HG03045 (cell line): ENCODE data around the gene TMEM245.
A peak's percentile ranks its signal among the peaks of the same experiment; 100 is the strongest.

ENCODE experiments used
- ATAC-seq: cut with Tn5 transposase; IDR thresholded peaks from one replicate; pipeline ENCODE4 v1.9.1; 2021; ENCODE audit warnings: mild to moderate bottlenecking, moderate library complexity; ENCODE audit not compliant: unreplicated experiment

TMEM245 gene

DNA sequence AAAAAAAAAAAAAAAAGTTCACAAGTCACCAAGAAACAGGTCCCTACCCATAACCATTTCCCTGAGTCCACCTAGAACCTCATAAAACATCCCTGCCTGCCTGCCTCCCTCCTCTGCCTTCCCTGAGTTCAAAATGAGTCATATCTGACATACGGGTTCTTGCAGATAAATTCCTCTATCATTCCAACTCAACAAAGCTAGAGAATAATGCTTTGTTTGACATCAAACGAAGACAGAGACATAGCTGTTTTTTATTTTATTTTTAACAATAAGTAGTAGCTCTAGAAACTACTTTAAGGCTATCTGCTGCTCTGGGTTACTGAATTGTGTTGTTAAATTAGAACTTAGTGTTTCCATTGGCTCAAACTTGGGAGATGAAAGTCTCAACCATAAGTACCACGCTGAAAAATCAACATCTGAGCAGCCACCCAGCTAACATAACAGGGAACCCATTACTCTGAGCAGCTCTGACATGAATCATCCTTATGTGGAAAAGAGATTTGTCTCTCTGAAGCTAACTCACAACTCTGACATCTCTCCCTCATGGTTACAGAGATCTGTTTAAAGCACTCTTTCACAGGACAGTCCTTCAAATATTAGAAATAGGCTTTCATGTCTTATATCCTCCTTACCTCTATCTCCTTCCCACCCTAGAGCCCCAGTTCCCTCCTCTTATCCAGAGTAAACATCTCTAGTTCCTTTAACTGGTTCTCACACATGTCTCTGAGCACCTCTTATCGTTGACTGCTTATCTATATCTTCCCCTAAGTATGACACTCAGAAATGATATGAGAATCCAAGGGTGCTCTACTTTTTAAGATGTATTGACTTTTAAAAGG is 12.1 kb downstream of the TMEM245 start:
- no peak for ATAC-seq

- peak; percentile 86 for ATAC-seq
Observed at GRCh38 chr9:109101810-109102209, 17.9 kb downstream of the TMEM245 start.

DNA sequence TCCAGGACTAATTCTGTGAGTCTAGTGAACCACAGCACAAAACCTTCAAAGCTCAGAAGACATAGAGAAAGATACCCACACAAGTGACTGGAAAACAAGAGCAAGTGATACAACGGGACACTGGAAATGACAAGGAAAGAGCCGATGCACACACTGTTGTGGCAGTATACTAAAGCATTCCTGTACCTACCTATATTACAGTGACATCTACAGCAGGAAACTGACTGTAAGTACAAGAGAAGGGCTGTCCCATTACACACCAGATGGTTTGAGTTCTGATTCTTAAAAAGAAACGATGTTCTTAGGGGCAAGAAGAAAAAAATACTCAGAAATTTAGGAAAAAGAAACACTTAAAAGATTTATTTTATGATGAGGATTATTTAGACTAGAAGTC is 18.5 kb downstream of the TMEM245 start:
- no peak for ATAC-seq

GRCh38 chr9:109100543-109101201 is 19.1 kb downstream of the TMEM245 start:
- ATAC-seq: no peak

DNA sequence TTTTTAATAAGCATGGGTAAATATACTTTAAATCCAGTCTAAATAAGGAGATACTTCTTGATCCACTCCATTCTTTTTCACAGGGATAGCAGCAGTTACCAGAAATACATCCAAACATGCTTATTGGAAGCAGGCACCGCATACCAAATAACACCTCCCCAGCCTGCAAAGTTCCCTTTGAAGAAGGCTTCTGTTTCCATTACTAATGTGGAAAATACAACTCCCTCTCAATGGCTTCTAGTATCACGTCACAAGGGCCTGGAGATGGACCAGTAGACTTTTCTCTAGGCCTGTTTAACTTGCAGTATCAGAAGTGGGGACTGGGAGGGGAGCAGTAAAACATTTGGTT is 20.8 kb downstream of the TMEM245 start:
- no peak for ATAC-seq

DNA sequence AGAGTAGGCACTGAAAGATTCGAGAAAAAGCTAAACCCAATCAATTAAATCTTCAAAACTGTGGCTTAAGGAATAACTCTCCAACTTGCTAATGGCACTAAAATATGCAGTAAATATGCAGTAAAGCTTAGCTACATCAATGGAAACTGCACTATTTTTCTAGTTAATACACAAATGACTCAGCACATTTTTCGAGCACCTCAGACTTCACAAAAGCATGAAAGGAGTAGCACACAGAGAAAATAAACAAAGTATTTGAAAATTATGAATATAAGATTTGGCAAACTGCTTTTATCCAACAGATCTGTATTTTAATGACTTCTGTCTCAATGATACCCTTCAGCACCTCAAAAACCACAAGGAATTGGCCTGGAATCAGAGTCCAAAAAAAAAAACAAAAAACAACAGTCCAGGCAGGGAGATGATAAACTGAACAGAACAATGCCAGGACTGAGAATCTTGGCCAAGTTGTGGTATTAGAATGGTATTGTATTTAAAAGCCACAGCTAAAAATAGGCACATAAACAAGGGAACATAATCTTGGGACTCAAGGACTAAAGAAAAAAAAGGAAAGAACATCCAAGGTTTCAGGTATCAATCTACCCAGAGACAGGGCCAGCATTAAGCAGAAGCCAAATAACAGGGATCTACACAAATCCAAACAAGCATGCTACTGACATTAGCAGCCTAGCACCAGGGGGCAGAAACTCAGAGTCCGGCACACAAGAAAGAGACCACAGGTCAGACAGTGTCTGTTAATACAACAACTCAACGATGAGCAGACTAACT is 21.4 kb downstream of the TMEM245 start:
- ATAC-seq: no peak

DNA sequence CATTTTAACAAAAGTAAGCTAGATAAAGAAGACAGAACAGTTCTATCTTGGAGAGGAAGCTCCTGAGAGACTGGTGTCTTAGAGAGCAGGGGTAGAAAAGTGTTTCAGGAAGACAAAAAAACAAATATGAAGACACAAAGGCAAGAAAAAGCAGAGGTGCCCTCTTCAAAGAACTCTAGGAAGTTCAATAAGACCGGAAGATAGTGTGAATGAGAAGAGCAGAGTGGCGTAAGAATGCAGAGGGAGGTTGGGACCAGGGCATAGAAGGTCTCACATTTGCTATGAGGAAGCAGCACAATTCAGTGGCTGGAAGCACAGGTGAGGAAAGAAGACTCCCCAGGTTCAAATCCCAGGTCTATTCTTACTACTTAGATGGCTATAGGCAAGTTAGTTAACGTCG is 22.6 kb downstream of the TMEM245 start:
- no peak for ATAC-seq

DNA sequence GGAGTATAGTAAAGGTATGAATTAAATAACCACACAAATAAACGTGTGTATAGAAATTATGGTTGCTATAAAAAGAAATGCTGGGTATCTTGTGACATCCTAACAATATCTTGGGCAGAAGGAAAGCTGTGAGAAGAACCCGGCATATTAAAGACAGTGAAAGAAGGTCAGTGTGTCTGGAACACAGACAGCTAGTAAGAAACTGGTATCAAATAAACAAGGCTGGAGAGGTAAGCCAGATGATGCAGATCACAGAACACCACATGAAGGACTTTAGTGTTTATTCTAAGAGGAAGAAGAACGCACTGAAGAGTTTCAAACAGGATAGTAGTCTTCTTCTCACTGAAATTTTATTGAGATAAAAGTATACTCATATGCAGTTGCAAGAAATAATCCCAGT is 24.4 kb downstream of the TMEM245 start:
- ATAC-seq: no peak

- ATAC-seq: no peak
Observed at GRCh38 chr9:109094268-109094667, 25.5 kb downstream of the TMEM245 start.

GRCh38 chr9:109092587-109092986 is 27.2 kb downstream of the TMEM245 start:
- no peak for ATAC-seq

DNA sequence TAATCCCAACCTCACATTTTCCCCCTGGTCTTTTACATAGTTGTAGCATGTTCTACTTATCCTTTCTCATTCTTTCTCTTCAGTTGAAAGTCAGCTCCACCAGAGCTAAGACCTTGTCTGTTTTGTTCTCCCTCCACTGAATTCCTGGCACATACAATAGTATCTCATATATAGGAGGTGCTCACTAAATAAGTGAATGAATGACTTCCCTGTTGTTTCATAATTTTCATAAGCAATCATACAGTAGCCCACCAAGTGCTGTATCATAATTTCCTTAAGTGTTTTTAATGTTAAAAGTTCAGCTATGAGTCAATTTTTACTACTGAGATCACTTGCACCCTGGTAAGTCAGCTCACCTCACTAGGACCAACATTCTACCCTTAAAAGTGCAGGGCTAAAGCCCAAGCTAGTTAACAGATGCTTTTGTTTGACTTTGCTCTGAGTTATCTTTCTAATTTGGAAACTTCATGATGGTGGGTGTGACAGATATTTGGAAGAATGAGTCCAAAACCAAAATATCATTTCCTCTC is 27.6 kb downstream of the TMEM245 start:
- no peak for ATAC-seq

DNA sequence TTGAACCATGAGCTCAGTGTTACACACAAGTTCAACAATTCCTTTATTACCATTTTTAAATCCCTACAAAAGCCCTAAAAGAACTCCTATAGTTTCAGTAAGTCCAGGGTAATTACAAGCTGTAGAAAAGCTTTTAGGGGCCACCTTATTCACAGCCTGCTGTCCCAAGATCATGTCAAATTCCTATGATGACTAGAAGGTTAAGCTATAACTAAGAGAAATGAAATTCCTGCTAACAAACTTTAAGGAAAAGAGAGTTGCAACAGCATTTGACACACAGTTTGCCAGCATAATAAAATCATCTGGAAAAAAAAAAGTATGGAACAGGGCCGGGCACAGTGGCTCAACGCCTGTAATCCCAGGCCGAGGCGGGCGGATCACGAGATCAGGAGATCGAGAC is 31.5 kb downstream of the TMEM245 start:
- ATAC-seq: no peak

- ATAC-seq: no peak
Observed at GRCh38 chr9:109087795-109088194, 32.0 kb downstream of the TMEM245 start.

DNA sequence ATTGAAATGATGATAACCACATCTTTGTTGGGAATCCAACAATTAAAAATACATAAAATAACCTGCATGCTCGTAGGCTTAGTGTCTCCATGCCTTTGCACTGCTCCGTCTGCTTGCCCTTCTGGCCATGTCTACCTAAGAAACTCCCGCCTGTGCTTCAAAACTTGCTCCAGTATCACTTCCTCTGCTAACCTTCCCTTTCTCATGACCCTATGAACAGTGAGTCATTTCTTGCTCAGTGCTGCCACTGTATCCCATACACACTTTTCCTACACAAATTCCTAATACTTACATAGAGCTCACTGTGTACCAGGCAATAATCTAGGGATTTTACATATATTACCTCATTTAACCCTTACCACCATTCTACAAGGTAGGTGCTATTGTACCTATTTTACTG is 33.5 kb downstream of the TMEM245 start:
- peak; percentile 94 for ATAC-seq

GRCh38 chr9:109085510-109085909 is 34.2 kb downstream of the TMEM245 start:
- ATAC-seq: no peak

DNA sequence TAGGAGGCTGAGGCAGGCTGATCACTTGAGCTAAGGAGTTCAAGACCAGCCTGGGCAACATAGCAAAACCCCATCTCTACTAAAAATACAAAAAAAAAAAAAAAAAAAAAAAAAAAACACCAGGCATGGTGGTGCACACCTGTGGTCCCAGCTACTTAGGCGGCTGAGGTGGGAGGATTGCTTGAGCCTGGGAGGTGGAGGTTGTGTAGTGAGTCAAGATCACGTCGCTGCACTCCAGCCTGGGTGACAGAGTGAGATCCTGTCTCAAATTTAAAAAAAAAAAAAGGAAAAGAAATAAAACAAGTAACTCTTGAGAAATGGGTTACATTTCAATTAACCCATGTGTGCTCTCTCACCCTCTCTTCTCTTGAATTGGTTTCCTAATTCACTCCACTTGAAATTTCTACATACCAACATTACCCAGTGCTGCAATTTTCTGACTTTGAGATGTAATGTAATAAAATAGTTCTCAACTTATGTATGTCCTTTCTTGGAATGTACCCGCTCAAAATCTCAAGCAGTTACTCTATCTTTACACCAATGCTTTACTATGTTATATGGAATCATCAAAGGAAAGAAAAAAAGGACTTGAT is 35.8 kb downstream of the TMEM245 start:
- no peak for ATAC-seq

- no peak for ATAC-seq
Observed at GRCh38 chr9:109083141-109083540, 36.6 kb downstream of the TMEM245 start.

DNA sequence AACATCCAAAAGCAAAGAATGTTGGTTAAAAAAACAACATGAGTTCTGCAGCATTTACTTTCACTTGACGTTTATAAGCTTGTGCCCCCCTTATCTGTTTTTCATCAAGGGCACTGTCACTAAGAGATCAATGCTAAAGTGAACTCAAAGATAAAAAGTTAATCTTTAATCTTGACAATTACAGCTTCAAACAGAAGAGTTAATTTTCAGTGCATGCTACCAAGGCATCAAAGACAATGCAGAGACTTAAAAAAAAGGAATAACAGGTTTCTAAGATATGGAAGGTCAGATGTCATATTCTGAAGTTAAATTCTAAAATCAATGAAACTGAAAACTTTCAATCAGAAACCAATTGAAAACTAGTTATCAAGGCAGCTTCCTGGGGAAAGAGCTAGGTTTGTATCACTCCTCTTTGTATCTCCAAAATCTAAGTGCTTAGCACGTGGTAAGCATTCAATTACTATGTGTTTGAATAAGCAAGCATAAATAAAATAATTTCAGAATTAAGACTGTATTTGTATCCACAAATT is 37.6 kb downstream of the TMEM245 start:
- ATAC-seq: no peak

DNA sequence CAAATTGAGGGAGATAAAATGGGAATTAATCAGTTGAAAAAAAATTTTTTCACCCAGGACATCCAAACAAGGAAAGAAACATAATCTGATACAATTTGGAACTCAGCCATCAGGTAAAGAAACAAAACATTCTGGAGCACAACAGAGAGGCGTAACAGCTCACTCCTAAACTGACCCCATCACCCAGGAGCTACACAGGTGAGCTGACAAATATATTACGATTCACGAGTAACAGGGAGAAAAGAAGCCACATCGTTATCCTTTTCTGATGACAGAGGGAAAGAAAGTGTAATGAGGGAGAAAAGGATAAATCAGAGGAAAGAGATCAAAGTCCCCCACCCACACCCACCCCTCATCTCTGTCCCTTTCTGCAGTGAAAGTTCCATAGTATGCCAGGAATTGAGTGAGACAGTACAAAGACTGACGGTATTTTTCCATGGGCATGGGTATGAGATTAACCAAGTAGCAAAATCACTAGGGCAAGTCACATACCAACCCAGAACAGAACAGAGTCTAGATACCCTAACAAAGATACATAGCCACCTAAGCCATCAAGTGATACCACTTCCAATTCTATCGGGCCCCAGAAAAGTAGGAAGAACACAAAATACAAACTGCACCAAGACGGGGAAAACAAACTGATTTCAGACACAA is 45.4 kb downstream of the TMEM245 start:
- ATAC-seq: no peak

DNA sequence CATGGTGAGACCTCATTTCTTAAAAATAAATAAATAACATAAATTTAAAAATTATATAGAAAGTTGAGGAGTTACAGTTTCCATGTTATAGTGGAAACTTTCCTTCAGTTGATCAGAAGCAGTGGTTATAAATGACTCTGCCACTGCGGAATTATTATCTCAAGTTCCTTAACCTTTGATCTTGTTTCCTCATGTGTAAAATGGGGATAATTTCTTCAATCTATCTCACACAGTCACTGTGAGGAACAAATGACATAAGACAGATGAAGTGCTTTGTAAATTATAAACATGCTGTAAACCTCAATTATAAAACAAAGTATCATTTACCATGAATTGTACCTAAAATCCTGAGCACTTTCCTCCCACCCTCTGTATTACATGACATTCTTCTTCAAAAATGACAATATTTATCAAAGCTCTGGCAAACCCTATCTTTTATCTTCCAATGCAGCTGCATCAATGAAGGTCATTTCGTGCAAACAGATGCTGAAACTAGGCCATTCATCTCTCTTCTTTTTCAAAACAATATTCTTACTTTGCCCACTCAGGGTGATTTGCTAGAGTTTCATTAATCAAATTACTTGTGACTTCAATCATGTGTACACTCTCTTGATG is 46.8 kb downstream of the TMEM245 start:
- no peak for ATAC-seq
